Natural killer cell treated with Interleukin-12 subunit alpha and Interleukin-12 subunit beta and Interleukin-15 and Interleukin-18, amount 100 ng/mL, for 72 hours (primary cell): ENCODE results near the gene ZNF385B. TPM values are rescaled to one million over a fixed set of nuclear protein-coding genes. Genes with fewer than 3 reads are reported as not detected.

Source experiments
- ATAC-seq, 2 donors: fragments of 150-1000 bp; cut with Tn5 transposase in 1 of 2; sonication (Bioruptor Pico), chemical (Tn5 transposase) in 1 of 2; 2 replicates each; pipeline ENCODE4 v1.10.0; 2021
- DNase-seq: peaks from one replicate; pipeline ENCODE4 v3.0.0; 2022; ENCODE audit warnings: low spot score
- H3K27ac Mint-ChIP-seq, 2 donors: 1 replicate in 1 of 2; 2 replicates in 1 of 2; pipeline ENCODE4 v1.8.0; 2022; ENCODE audit warnings: mixed read lengths in 2 of 2, mild to moderate bottlenecking in 1 of 2, moderate library complexity in 1 of 2
- H3K27me3 Mint-ChIP-seq, 2 donors: 1 replicate in 1 of 2; 2 replicates in 1 of 2; pipeline ENCODE4 v1.8.0; 2022; ENCODE audit warnings: mixed read lengths in 2 of 2
- H3K36me3 Mint-ChIP-seq: one replicate; pipeline ENCODE4 v1.8.0; 2022; ENCODE audit warnings: mixed read lengths
- H3K4me1 Mint-ChIP-seq, 2 donors: 1 replicate in 1 of 2; 2 replicates in 1 of 2; pipeline ENCODE4 v1.8.0; 2022; ENCODE audit warnings: low read depth in 2 of 2, mixed read lengths in 2 of 2, mild to moderate bottlenecking in 1 of 2
- H3K4me3 Mint-ChIP-seq: one replicate; pipeline ENCODE4 v1.8.0; 2022; ENCODE audit warnings: mixed read lengths
- H3K9me3 Mint-ChIP-seq: 2 replicates; pipeline ENCODE4 v1.8.0; 2022; ENCODE audit warnings: mixed read lengths
- total RNA-seq, 2 donors: library from RNA; stranded (reverse); gene quantifications; one replicate each; pipeline ENCODE4 v1.2.3, GENCODE V29; 2022

The ZNF385B gene
- total RNA-seq, 2 donors from 2014 or later: not detected

- no peaks in the 10 kb centered on the region for H3K36me3 Mint-ChIP-seq
- peaks cover 2 to 8% of the 10 kb centered on the region in 2 donors for H3K27me3 Mint-ChIP-seq
- H3K9me3 Mint-ChIP-seq: peaks cover 3% of the 10 kb centered on the region
- no peak for DNase-seq
- H3K4me1 Mint-ChIP-seq: no peaks in the 10 kb centered on the region
- no peak overlapping the region for H3K4me3 Mint-ChIP-seq
- no peak for ATAC-seq
- H3K27ac Mint-ChIP-seq: no peak overlapping the region
Measured at GRCh38 chr2:179772346-179772745, 89.1 kb downstream of the ZNF385B start.

- peaks cover 2 to 8% of the 10 kb centered on the region in 2 donors for H3K27me3 Mint-ChIP-seq
- no peaks in the 10 kb centered on the region for H3K4me1 Mint-ChIP-seq
- DNase-seq (no peak), ATAC-seq (no peak)
- H3K9me3 Mint-ChIP-seq: peaks cover 3% of the 10 kb centered on the region
- H3K4me3 Mint-ChIP-seq: no peak overlapping the region
- no peaks in the 10 kb centered on the region for H3K36me3 Mint-ChIP-seq
- no peak overlapping the region for H3K27ac Mint-ChIP-seq
Measured at GRCh38 chr2:179771791-179772190, 89.6 kb downstream of the ZNF385B start.

GRCh38 chr2:179770029-179770428 is 91.4 kb downstream of the ZNF385B start:
- H3K36me3 Mint-ChIP-seq: no peaks in the 10 kb centered on the region
- DNase-seq (no peak), ATAC-seq (no peak)
- no peak overlapping the region for H3K27ac Mint-ChIP-seq
- H3K9me3 Mint-ChIP-seq: peaks cover 3% of the 10 kb centered on the region
- no peaks in the 10 kb centered on the region for H3K4me1 Mint-ChIP-seq
- peaks cover 2 to 8% of the 10 kb centered on the region in 2 donors for H3K27me3 Mint-ChIP-seq
- no peak overlapping the region for H3K4me3 Mint-ChIP-seq

GRCh38 chr2:179769323-179769722 is 92.1 kb downstream of the ZNF385B start:
- no peak for ATAC-seq
- H3K27ac Mint-ChIP-seq: no peak overlapping the region
- peaks cover 5% of the 10 kb centered on the region for H3K9me3 Mint-ChIP-seq
- peaks cover 2 to 8% of the 10 kb centered on the region in 2 donors for H3K27me3 Mint-ChIP-seq
- no peak for DNase-seq
- no peak overlapping the region for H3K4me3 Mint-ChIP-seq
- no peaks in the 10 kb centered on the region for H3K36me3 Mint-ChIP-seq
- no peaks in the 10 kb centered on the region for H3K4me1 Mint-ChIP-seq

- H3K4me1 Mint-ChIP-seq: no peaks in the 10 kb centered on the region
- no peaks in the 10 kb centered on the region for H3K36me3 Mint-ChIP-seq
- H3K27ac Mint-ChIP-seq: no peak overlapping the region
- H3K4me3 Mint-ChIP-seq: no peak overlapping the region
- DNase-seq (no peak), ATAC-seq (no peak)
- peaks cover 2 to 3% of the 10 kb centered on the region in 2 donors for H3K27me3 Mint-ChIP-seq
- H3K9me3 Mint-ChIP-seq: peaks cover 5% of the 10 kb centered on the region
Measured at GRCh38 chr2:179768765-179769164, 92.6 kb downstream of the ZNF385B start.

GRCh38 chr2:179765666-179766065 is 95.7 kb downstream of the ZNF385B start:
- Mint-ChIP-seq H3K4me3 (no peak overlapping the region), H3K27ac (no peak overlapping the region), H3K4me1 (no peaks in the 10 kb centered on the region), H3K27me3 (peaks cover 0 to 2% of the 10 kb centered on the region in 2 donors), H3K9me3 (peaks cover 5% of the 10 kb centered on the region), H3K36me3 (no peaks in the 10 kb centered on the region)
- DNase-seq: no peak
- no peak for ATAC-seq

GRCh38 chr2:179764710-179765109 is 96.7 kb downstream of the ZNF385B start:
- Mint-ChIP-seq H3K9me3 (peaks cover 5% of the 10 kb centered on the region), H3K36me3 (no peaks in the 10 kb centered on the region), H3K27ac (no peak overlapping the region), H3K4me3 (no peak overlapping the region), H3K27me3 (peaks cover 0 to 2% of the 10 kb centered on the region in 2 donors), H3K4me1 (no peaks in the 10 kb centered on the region)
- ATAC-seq (no peak), DNase-seq (no peak)

- Mint-ChIP-seq H3K27ac (no peak overlapping the region), H3K4me3 (no peak overlapping the region), H3K9me3 (no peaks in the 10 kb centered on the region), H3K36me3 (no peaks in the 10 kb centered on the region), H3K27me3 (no peaks in the 10 kb centered on the region), H3K4me1 (no peaks in the 10 kb centered on the region)
- ATAC-seq (no peak), DNase-seq (no peak)
Measured at GRCh38 chr2:179758636-179759035, 102.8 kb downstream of the ZNF385B start.

GRCh38 chr2:179751163-179751809 is 110.1 kb downstream of the ZNF385B start:
- Mint-ChIP-seq H3K9me3 (no peaks in the 10 kb centered on the region), H3K27ac (no peak overlapping the region), H3K36me3 (no peaks in the 10 kb centered on the region), H3K4me3 (no peak overlapping the region), H3K4me1 (no peaks in the 10 kb centered on the region), H3K27me3 (no peaks in the 10 kb centered on the region)
- DNase-seq (no peak), ATAC-seq (no peak)

GRCh38 chr2:179749210-179749609 is 112.2 kb downstream of the ZNF385B start:
- Mint-ChIP-seq H3K36me3 (no peaks in the 10 kb centered on the region), H3K27me3 (no peaks in the 10 kb centered on the region), H3K4me3 (no peak overlapping the region), H3K9me3 (no peaks in the 10 kb centered on the region), H3K27ac (no peak overlapping the region), H3K4me1 (no peaks in the 10 kb centered on the region)
- no peak for ATAC-seq
- DNase-seq: no peak

GRCh38 chr2:179746981-179747380 is 114.4 kb downstream of the ZNF385B start:
- ATAC-seq (no peak), DNase-seq (no peak)
- Mint-ChIP-seq H3K4me1 (no peaks in the 10 kb centered on the region), H3K4me3 (no peak overlapping the region), H3K27ac (no peak overlapping the region), H3K9me3 (no peaks in the 10 kb centered on the region), H3K27me3 (no peaks in the 10 kb centered on the region), H3K36me3 (no peaks in the 10 kb centered on the region)

GRCh38 chr2:179745635-179746256 is 115.7 kb downstream of the ZNF385B start:
- DNase-seq (no peak), ATAC-seq (peak in 1 of 2 donors; percentile 24)
- H3K9me3 Mint-ChIP-seq: no peaks in the 10 kb centered on the region
- no peak overlapping the region for H3K4me3 Mint-ChIP-seq
- no peak overlapping the region for H3K27ac Mint-ChIP-seq
- H3K4me1 Mint-ChIP-seq: no peaks in the 10 kb centered on the region
- H3K27me3 Mint-ChIP-seq: peaks cover 0 to 4% of the 10 kb centered on the region in 2 donors
- no peaks in the 10 kb centered on the region for H3K36me3 Mint-ChIP-seq

GRCh38 chr2:179744401-179744800 is 117.0 kb downstream of the ZNF385B start:
- no peaks in the 10 kb centered on the region for H3K36me3 Mint-ChIP-seq
- H3K4me3 Mint-ChIP-seq: no peak overlapping the region
- no peak for DNase-seq
- no peaks in the 10 kb centered on the region for H3K4me1 Mint-ChIP-seq
- H3K27ac Mint-ChIP-seq: no peak overlapping the region
- no peak for ATAC-seq
- H3K9me3 Mint-ChIP-seq: no peaks in the 10 kb centered on the region
- peaks cover 0 to 11% of the 10 kb centered on the region in 2 donors for H3K27me3 Mint-ChIP-seq

- ATAC-seq (no peak), DNase-seq (no peak)
- H3K27ac Mint-ChIP-seq: no peak overlapping the region
- H3K4me1 Mint-ChIP-seq: no peaks in the 10 kb centered on the region
- no peaks in the 10 kb centered on the region for H3K36me3 Mint-ChIP-seq
- H3K4me3 Mint-ChIP-seq: no peak overlapping the region
- no peaks in the 10 kb centered on the region for H3K9me3 Mint-ChIP-seq
- H3K27me3 Mint-ChIP-seq: peaks cover 0 to 11% of the 10 kb centered on the region in 2 donors
Measured at GRCh38 chr2:179741317-179741716, 120.1 kb downstream of the ZNF385B start.
